Brain pericyte (primary cell): ENCODE results near the gene DPF3.

Experiments
- DNase-seq: peaks from one replicate; pipeline ENCODE4 v3.0.0-alpha.2; 2012; ENCODE audit warnings: low read depth, low spot score

Gene DPF3

DNA sequence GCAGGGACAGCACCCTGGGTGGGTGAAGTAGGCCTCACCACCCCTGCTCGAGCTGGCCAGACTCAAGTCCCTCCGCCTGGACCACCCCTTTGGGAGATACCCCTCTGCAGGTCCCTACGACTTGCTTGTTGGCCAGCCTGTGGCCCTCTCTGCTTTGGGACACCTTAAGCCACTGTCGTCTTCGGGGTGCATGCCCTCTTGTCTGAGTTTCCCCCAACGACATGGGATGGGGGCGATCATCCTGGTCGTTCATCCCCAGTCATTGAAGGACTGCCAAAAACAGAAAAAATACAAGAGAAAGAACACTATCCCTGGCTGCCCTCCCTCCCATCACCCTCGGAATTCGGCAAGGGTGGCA lies 151.1 kb downstream of the DPF3 start:
- DNase-seq, result no peak

DNA sequence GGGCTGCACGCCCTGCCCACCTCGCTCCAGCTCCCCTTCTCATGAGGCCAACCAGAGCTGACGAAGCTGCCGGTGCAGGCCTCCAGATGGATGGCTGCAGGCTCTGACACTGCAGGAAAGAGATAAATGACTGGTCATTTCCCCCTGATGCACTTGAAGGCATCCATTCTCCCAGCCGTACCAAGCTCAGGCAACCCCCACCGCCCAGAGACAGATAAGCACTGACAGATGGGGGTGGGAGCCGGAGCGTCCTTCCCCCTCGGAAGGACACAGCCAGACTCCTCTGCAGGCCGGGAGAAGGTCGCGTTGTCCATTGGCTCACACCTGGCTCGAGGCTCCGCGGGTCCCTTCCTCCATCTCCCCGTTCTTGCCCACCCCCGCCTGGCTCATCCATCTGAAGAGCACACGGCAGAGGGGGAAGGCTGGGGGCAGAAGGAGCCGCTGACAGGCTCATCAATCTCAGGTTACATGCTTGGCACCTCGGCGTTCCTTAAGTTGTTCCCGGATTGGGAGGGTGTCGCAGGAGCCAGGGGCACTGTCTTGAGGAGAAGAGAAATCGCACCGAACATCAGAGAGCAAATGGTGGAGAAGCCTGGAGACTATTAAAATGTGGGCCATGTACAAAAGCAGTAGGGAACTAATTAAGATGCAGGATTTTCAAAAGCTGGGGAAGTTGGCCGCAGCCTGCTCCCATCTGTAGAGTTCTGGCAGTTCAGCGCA lies 151.6 kb downstream of the DPF3 start:
- DNase-seq, result no peak

DNA sequence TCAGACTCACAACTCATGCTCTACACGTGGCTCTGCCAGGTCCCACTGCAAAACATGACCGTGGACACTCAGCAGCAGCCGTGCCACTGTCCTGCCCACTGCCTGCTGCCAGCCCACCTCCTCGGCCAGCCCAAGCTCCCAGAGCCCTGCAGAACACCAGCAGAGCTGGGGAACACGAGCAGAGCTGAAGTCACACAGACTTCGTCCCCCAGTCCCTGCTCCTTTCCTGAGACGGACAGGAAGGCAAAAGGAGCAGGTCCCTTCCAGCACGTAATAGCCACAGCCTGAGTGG lies 152.1 kb downstream of the DPF3 start:
- DNase-seq, result no peak

DNA sequence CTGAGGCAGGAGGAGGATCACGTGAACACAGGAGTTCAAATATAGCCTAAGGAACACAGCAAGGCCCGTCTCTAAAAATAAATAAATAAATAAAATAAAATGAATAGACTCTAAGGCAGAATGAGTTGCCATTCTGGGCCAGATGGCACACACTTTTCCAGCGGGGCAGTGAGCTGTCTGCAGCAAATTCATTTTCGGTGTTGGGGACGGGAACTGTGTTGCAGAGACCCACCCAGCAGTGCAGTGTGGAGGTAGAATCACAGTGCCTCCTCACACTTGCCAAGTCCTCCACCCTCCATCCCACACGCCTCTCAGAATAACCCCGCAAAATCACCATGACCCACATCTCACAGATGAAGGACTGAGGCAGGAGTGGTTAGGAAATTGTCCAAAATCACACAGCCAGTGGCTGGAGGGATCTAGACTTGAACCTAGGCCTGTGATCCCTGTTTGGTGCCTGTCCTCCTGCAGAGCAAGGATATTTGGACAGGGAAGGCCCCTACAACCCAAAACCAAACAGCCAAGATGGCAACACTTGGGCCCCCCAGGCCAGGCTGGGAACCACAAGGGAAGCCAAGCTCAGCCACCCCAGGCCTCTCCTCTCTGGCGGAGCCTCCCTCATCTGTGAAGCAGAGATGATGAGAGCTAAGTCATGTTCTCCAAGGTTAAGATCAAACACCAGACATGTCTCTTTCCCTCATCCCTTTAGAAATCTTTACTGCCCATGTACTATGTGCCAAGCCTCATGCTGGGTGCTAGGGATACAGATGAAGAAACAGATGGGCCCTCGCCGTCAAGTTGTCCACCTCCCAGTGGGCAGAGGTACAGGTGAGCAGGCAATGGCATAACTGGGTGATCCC lies 152.7 kb downstream of the DPF3 start:
- no peak for DNase-seq

DNA sequence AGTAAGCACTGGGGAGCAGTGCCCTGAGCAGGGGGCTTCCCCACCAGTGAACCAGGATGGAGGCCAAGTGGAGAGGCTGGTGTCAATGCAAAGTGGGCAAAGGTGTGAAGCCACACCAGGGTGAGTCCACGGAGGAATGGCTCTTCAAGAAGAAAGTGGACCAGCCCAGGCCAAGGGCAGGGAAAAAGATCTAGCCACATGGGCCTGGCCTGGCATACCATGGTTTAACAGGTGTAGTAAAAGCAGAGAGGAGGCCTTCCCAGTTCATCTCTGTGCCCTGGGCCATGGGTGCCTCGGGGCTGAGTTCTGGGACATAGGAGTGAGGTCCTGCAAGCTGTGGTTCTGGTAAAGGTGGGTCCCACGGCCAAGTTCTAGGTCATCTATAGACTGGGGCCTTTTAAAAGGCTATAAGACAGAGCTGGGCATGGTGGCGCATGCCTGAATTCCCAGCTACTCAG lies 153.4 kb downstream of the DPF3 start:
- no peak for DNase-seq

DNA sequence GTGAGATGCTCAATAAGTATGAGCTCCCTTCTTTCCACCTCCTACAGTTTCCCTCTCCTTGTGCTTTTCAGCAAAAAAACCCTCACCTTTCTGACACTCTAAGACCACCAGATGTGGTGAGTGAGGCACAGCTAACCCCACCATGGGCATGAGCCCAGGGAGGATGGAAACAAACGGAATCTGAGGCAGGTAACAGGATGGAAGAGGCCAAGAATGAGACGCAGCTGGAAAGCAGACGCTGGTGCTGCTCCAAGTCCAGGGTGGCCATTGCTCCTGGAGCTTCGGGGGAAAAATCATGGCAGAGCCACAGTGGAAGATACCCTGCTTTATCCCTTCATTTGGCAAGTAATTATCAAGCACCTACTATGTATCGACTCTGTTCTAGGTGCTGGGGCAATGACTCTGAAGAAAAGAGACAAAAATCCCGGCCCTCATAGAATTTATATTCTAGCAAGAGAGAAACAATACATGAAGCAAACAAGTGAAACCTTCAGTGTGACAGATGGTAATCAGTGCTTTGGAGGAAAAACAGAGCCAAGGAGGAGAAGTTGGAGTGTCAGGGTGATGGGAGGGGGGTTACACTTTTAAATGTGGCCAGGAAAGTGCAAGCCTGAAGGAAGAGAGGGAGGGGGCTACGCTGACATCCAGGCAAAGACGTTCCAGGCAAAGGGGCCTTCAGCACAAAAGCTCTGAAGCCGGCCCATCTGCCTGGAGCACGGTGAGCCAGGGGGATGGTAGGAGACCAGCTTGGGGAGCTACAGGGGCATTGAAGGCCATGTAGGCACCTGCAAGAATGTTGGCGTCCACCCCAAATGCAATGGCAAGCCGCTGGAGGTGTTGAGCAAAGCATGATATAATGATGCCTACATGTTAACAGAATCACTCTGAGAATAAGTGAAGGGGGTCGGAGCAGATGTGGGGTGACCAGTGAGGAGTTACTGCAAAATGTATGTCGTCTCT lies 154.2 kb downstream of the DPF3 start:
- no peak for DNase-seq

DNA sequence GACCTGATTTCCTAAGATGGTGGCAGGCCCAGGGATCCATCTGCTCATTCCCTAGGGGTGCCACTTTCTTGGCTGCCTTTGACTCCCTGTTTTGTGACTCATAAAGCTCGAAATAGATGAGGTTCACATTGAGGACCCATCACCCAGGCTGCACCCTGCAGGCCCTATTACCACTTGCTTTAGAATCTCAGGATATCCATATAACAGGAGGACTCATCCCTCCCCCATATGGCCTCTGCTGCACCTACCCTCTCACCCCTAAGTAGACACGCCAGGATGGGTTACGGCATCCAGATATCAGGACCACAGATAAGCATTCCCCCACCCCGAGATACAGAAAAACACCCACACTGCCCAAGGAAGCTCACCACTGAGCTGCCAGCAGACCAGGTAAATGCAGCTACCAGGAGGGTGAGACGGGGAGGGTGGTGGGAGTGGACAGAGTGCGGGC lies 155.7 kb downstream of the DPF3 start:
- no peak for DNase-seq

DNA sequence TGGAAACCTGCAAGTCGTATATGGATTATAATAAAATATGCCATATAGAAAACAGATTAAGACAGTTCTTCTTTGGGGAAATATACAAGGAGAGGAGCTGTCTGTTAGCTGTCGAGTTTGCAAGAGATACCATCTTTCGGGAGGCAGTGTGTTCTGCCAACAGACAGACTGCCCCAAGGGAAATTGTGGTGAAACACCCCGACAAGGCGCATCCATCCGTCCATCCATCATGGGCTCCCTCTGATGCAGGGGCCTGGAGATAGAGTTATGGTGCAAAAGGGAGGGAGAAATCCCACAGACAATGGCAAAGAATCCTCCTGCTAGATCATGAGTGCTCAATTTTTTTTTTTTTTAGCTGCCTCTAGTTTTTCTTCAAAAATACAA lies 156.3 kb downstream of the DPF3 start:
- no peak for DNase-seq

DNA sequence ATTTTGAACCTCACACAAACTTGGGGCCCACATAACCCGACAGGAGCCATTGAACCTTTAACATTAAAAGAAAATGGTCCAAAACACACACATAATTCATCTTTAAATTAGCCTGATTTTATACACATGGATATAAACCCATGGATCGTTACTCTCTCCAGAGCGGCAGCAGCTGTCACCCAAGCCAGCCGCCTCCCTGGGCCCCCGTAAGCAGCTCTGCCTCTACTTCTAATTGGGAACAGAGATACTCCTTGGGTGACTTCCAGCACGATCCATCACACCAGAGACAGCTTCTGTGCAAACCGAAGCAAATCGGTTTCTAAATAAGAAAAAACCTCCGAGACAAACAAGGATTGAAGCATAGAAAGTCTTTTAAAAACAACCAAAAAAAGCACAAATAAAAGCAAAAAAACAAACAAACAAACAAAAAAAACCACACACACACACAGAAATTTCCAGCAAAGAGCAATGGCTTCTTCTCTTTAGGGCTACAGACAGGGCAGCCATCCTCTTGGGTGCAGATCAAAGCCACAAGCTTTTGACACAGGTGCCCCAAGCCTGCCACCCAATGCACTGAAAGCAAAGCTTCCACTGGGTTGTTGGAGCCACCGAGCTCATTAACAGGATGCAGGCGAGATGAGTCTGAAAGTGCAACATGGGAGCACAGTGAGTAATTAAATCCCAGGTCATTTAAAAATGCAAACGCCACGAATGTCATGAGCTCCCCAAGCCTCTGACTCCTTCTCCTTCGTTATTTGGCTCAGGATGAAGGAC lies 156.9 kb downstream of the DPF3 start:
- DNase-seq, result no peak

DNA sequence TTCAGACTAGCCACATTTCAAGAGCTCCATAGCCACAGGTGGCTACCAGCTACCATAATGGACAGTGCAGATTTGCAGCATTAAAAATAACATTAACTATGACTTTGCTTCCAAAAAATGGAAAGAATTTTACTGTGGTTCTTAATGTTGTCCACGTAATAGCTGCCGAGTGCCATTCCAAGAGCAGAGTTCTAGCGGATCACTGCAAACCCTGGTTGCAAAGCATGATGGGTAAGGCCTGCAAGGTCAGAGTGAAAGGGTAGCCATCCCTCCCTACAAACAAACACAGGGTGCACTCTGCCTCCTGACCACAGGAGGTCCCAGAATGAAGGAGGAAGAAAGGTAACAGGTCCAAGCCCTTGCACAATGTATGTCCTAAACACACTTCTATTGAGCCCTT lies 157.6 kb downstream of the DPF3 start:
- no peak for DNase-seq

DNA sequence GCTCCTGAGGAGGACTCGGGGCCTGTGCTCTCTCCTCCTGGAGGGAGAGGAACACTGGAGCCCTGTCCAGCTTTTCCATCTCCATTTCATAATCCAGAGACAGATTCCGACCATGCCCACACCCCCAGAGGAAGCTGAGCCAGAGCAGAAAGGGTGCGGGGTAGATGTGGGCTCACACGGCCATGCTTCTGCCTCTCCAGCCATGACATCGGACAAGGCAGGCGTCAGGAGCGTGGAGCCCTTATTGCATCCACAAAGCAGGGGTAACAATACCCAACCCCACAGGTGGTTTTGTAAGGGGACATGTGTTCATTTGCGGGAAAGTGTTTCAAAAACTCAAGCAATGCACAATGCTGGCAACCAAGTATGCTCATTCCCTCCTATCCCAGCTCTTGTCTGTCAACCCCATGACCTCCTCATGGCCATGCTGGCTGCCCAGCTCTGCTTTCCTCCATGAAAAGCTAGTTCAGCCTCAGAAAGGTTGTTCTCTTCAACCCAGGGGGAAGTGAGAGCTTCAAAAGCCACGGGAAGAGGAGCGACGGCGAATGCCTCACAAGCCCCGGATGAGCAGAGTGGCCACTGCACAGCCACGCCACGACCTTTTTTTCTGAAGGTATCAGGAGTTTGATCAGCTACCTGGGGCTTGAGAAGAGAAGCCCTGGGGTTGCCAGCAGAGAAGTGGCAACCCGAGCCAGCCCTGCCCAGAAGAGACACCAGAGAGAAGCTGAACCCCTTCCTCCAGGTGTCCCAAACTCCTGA lies 161.7 kb downstream of the DPF3 start:
- no peak for DNase-seq

DNA sequence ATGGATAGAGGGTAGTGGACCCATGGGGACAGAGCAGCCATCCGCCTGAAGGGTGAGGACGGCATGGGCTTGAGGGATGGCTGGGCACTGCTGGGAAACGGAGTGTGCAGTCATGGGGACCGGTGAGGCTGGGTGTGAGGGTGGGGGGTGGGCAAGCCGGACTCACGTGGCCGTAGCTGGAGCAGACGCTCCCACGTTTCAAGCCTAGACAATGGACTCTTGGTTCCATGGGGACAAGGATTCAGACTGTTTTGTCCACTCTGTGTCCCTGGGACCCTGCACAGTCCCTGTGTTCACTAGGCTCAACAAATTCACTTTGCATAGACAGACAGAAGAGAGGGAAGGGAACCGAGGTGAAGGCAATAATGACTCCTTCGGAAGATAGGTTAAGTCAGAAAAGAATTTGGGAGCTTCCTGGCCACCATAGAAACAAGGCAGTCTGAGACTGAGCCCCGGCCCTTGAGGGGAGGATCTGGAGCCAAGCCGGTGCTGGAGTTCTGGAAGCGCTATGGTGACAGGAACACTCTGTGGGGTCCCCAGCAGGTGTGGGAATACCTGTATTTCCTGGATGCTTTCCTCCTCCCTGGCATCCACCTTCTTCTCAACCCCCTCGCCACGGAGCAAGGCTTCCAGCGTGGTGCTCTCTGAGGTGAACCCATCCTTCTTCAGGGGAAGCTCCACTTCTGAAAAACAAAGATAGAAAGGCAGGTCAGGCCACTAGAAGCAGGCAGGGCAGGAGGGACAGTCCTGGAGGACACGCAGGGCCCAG lies 162.5 kb downstream of the DPF3 start:
- no peak for DNase-seq

DNA sequence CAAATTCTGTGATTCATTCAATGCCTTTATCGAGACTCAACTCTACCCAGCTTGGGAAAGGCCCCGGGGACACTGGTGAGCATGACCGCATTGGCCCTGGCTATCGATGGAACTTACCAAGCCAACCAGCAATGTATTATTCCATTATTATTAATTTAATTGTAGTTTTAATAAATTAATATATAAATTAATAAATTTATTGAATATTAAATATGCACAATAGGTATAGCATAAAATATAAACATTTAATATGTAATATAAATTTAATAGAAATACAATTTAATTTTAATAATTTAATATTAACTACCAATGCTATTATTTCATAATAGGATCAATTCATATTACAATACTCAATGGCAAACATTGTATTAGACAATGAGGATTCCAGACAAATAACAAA lies 163.4 kb downstream of the DPF3 start:
- DNase-seq, result no peak

DNA sequence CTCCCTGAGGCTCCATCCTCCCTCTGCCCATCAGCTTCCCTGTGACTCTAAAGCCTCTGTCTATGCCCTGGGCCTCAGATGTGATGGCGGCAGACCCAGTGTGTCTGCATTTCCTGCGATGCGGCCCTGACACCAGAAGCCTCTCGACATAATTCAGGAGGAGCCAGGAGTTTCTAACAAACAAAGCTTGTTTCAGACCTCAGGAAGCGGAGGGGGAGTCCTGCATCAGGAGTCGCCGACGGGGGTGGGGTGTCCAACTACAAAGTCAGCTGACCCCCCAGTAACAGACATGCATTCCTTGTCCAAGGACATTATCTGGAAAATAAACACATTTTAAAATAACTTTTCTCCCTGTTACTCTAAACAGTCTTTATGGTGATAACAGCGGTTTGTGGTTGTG lies 167.5 kb downstream of the DPF3 start:
- no peak for DNase-seq

DNA sequence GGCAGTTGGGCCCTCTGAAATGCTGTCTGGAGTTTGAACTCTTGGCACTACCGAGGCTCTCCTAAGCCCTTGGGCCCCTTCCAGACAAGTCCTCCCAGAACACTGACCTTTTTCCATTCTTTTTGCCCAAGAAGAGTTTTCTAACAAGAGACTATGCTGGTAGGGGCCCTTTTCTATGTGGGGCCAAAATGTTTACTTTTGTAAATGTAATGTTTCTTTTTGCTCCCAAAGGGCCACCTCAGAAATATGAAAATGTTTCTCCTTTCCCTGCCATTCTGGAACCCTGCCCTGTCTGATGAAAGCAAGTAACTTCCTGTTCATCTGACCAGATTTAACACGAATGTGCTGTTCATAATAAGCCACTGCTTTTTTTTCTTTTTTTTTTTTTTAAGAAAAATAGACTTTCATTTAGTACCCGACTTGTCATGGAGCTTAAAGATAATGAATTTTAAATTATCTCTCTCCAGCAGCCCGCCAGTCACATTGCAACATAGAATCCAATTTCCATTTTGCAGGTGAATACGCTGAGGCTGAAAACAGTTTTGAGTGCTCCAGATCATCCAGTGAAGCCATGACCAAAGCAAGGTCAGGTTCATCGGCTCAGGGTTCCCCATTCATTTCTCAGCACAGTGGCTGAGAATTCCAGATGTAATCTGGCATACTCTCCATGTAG lies 169.9 kb downstream of the DPF3 start:
- DNase-seq, result peak; percentile 71

DNA sequence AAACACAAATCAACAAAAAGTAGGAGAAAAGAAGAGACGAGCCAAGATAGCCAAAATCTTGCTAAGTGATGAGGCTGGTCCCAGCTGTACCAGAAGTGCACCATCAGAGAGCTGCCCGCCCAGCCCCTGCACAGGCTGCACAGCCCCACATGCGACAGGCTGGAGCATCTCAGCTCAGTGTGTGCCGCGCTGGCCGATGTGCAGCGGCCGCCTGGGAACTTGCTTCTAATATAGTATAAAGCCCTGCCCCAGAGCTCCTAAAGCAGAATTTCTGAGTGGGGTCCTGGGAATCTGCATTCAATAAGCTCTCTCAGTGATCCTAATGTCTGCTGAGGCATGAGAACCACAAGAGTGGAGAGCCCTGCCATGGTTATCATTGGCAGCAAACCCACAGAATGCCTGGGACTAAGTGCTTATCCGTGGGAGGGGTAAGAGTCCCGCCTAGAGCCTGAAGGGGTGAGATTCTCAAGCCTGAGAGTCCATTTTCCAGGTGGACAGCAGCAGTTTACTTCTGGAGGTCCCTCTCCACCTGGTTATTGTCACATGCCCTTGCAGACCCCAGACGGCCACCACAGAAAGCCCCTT lies 171.6 kb downstream of the DPF3 start:
- no peak for DNase-seq

DNA sequence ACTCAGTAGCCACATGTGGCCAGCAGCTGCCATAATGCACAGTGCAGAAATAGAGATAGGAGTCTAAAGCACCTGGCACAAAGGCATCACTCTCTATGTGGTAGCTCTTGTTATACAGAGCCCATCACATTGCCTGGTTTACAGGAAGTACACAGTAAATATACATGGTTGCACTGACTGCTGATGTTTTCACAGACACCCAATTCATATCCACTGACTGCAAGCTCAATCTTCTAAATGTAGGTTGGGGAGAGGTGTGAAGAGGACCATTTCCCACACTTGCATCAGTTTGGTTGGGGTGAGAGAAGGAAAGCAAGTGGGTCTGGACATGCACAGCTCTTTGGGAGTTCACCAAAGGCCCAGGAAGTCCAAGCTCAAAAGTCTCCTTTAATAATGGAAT lies 172.8 kb downstream of the DPF3 start:
- no peak for DNase-seq

DNA sequence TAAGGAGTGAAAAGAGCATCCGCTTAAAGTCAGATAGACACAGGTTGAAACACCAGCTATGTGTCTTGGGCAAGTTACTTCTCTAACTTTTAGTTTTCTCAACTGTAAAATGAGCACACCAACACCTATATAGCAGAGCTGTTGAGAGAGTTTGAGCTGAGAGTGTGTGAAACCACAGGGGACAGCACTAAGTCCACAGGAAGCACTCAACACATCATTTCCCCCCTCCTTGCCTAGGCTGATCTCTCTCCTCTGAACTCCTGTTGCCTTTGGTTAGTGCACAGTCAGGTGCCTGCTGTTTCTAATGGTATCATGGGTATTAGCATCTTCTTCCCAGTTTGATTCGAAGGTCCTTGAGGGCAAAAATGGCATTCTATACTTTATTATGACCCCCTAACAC lies 176.7 kb downstream of the DPF3 start:
- DNase-seq, result no peak

DNA sequence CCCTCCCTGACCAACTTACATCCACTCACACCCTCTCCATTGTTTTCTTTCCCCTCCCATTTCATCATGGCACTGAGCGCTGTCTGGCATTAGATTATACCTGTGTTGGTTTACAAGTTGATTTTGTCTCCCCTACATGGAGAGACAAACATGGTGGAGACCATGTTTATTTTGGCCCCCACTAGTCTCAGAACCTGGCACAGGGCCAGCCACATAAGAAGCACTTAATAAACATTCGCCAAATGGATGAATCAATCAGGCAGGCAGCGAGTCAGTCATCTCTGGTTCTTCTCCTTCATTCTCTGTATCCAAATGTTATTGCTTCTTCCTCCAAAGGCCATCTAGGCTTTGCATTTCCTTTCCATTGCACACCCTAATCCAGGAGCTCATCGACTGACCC lies 177.4 kb downstream of the DPF3 start:
- DNase-seq, result no peak
